K562 (cell line): ENCODE data around the gene BMP6. TPM values are rescaled to one million over a fixed set of nuclear protein-coding genes. Genes with fewer than 3 reads are reported as not detected.

Experiments used
- ARHGAP35 ChIP-seq: fragments of 450-650 bp; IDR thresholded peaks from 2 replicates; pipeline ENCODE4 v1.6.1; 2018; ENCODE audit not compliant: partially characterized antibody
- CHCHD3 ChIP-seq: fragments of 250-450 bp; sonication (Bioruptor Pico); IDR thresholded peaks from 2 replicates; pipeline ENCODE4 v2.1.2; 2022; ENCODE audit warnings: mild to moderate bottlenecking
- EP300 ChIP-seq: IDR thresholded peaks from 2 replicates; pipeline ENCODE4 v1.6.1; 2012; ENCODE audit warnings: low read length, improper control_type of control experiment
- GABPB1 ChIP-seq: sonication (generic); formaldehyde crosslinking; IDR thresholded peaks from 2 replicates; pipeline ENCODE4 v1.8.0; 2022; ENCODE audit warnings: mild to moderate bottlenecking, missing genetic modification reagents
- HES1 ChIP-seq: fragments of 450-650 bp; IDR thresholded peaks from 2 replicates; pipeline ENCODE4 v1.6.1; 2016; ENCODE audit warnings: low read depth, mild to moderate bottlenecking, moderate library complexity
- HLTF ChIP-seq: fragments of 450-650 bp; IDR thresholded peaks from 2 replicates; pipeline ENCODE4 v1.6.1; 2016
- LARP7 ChIP-seq: fragments of 450-650 bp; IDR thresholded peaks from 2 replicates; pipeline ENCODE4 v1.6.1; 2016
- MAZ ChIP-seq, 2 experiments: fragments of 450-650 bp in 1 of 2; sonication (generic) in 1 of 2; formaldehyde crosslinking; IDR thresholded peaks in 1 of 2; conservative IDR thresholded peaks in 1 of 2; 2 replicates each; pipeline versions ENCODE4 v1.4.0 to v1.5.0; 2020; ENCODE audit warnings: mild to moderate bottlenecking in 1 of 2, missing genetic modification reagents in 1 of 2
- MEIS2 ChIP-seq: fragments of 450-650 bp; IDR thresholded peaks from 2 replicates; pipeline ENCODE4 v1.6.1; 2014; ENCODE audit warnings: mild to moderate bottlenecking; ENCODE audit not compliant: partially characterized antibody
- MTA3 ChIP-seq: fragments of 450-650 bp; formaldehyde crosslinking; IDR thresholded peaks from 2 replicates; pipeline ENCODE4 v1.6.1; 2017; ENCODE audit warnings: mild to moderate bottlenecking, borderline replicate concordance
- NFIX ChIP-seq: fragments of 250-450 bp; sonication (Bioruptor Pico); IDR thresholded peaks from 2 replicates; pipeline ENCODE4 v1.4.0; 2020; ENCODE audit warnings: low read depth, mild to moderate bottlenecking, moderate library complexity
- POLR2H ChIP-seq: IDR thresholded peaks from 2 replicates; pipeline ENCODE4 v1.6.1; 2016; ENCODE audit warnings: missing genetic modification characterization, low read depth, mild to moderate bottlenecking, control low read depth, missing compliant biosample characterization, moderate library complexity
- POU5F1 ChIP-seq: fragments of 150-350 bp; IDR thresholded peaks from 2 replicates; pipeline ENCODE4 v1.6.1; 2014; ENCODE audit warnings: borderline replicate concordance, low read length, low read depth, mild to moderate bottlenecking; ENCODE audit not compliant: partially characterized antibody
- RAD21 ChIP-seq, 2 experiments: fragments of 250-450 bp in 1 of 2; fragments of 450-650 bp in 1 of 2; sonication (Bioruptor Pico) in 1 of 2; formaldehyde crosslinking in 1 of 2; IDR thresholded peaks in 1 of 2; conservative IDR thresholded peaks in 1 of 2; 2 replicates each; pipeline versions ENCODE4 v1.4.0 to v1.8.0; 2020 to 2022; ENCODE audit warnings: mild to moderate bottlenecking in 2 of 2, moderate library complexity in 1 of 2
- RBM22 ChIP-seq: fragments of 200-400 bp; formaldehyde crosslinking; IDR thresholded peaks from 2 replicates; pipeline ENCODE4 v1.6.1; 2018; ENCODE audit warnings: low read length, low read depth; ENCODE audit not compliant: poor library complexity, severe bottlenecking
- SAP30 ChIP-seq: fragments of 200-600 bp; sonication (generic); IDR thresholded peaks from 2 replicates; pipeline ENCODE4 v1.6.1; 2012; ENCODE audit warnings: borderline replicate concordance, low read depth, mild to moderate bottlenecking, moderate library complexity, low read length, control low read depth, inconsistent platforms; ENCODE audit not compliant: insufficient read depth, poor library complexity, severe bottlenecking
- SNRNP70 ChIP-seq: fragments of 200-400 bp; formaldehyde crosslinking; optimal IDR thresholded peaks from 2 replicates; pipeline ENCODE3; 2017; ENCODE audit warnings: low read depth, low read length
- SREBF2 ChIP-seq: sonication (generic); formaldehyde crosslinking; IDR thresholded peaks from 2 replicates; pipeline ENCODE4 v1.4.0; 2020; ENCODE audit warnings: mild to moderate bottlenecking, missing genetic modification reagents
- TBP ChIP-seq: optimal IDR thresholded peaks from 2 replicates; pipeline ENCODE3; 2011; ENCODE audit warnings: low read depth, low read length, improper control_type of control experiment
- TCF7L2 ChIP-seq: fragments of 150-350 bp; IDR thresholded peaks from 2 replicates; pipeline ENCODE4 v1.6.1; 2016; ENCODE audit warnings: low read depth, mild to moderate bottlenecking, low read length, moderate library complexity
- TSC22D4 ChIP-seq: fragments of 450-650 bp; IDR thresholded peaks from 2 replicates; pipeline ENCODE4 v1.6.1; 2016; ENCODE audit warnings: missing genetic modification characterization, missing biosample characterization, control low read depth
- XRCC5 ChIP-seq: fragments of 200-400 bp; formaldehyde crosslinking; IDR thresholded peaks from 2 replicates; pipeline ENCODE4 v1.6.1; 2017; ENCODE audit warnings: low read depth, mild to moderate bottlenecking, low read length
- ZNF263 ChIP-seq: sonication (generic); formaldehyde crosslinking; IDR thresholded peaks from 2 replicates; pipeline ENCODE4 v1.8.0; 2022; ENCODE audit warnings: mild to moderate bottlenecking, missing genetic modification reagents, borderline replicate concordance
- ZNF277 ChIP-seq: fragments of 250-450 bp; sonication (Bioruptor Pico); IDR thresholded peaks from 2 replicates; pipeline ENCODE4 v1.8.0; 2022; ENCODE audit warnings: inconsistent platforms, mild to moderate bottlenecking, moderate library complexity, borderline replicate concordance
- ZNF584 ChIP-seq: fragments of 200-800 bp; sonication (Bioruptor generic); IDR thresholded peaks from 2 replicates; pipeline ENCODE4 v1.6.1; 2016; ENCODE audit warnings: low read depth, mild to moderate bottlenecking, missing genetic modification characterization, missing compliant biosample characterization
- polyA plus RNA-seq, 8 experiments: library from polyadenylated mRNA; depleted of rRNA in 4 of 8; stranded (reverse) in 5 of 8; unstranded in 3 of 8; fragments of >200 nt; fragmentation: Nextera tagmentation in 2 of 8; fragmentation: Illumina TruSeq in 1 of 8; extraction: Ambion mirVana in 2 of 8; extraction: Trizol in 1 of 8; gene quantifications; 2 replicates each; pipeline versions ENCODE4 v1.2.1 to v1.2.3, GENCODE V29; 2011 to 2014; ENCODE audit warnings: inconsistent platforms in 1 of 8, missing spikeins in 1 of 8
- total RNA-seq, 7 experiments: library from RNA; depleted of rRNA in 6 of 7; stranded (reverse); fragments of >200 nt in 6 of 7; fragmentation: Illumina TruSeq in 2 of 7; extraction: Trizol in 2 of 7; gene quantifications; 2 replicates each; pipeline versions ENCODE4 v1.2.1 to v1.2.3, GENCODE V29; 2011 to 2021; ENCODE audit warnings: low replicate concordance in 1 of 7

BMP6 gene
- total and polyA plus RNA-seq, 9 of the 15 experiments (the other 6 are each of a cell fraction or from before 2014, with no cell fraction given), result 0.01 to 0.13 (median 0.06) TPM; not detected in 3

- TF ChIP-seq SREBF2 (CRISPR knock-in tag) (no peak), RAD21 (CRISPR knock-in tag; conservative IDR thresholded peaks at IDR 0.05 in 1 of 2, IDR thresholded peaks at IDR 0.05 in 1 of 2) (no peak; a peak in 1 of 4 replicates), CHCHD3 (CRISPR knock-in tag) (no peak), POLR2H (tag) (peak; percentile 84), ARHGAP35 (no peak), GABPB1 (CRISPR knock-in tag) (peak; percentile 71; the same call in 1 of the 2 replicates), HLTF (no peak), TSC22D4 (tag) (no peak), RBM22 (no peak), POU5F1 (no peak), EP300 (peak; percentile 75), HES1 (no peak), SAP30 (no peak), TBP (no peak), TCF7L2 (no peak), ZNF277 (no peak), MTA3 (peak; percentile 66; the same call in 1 of the 2 replicates), MEIS2 (peak; percentile 82), XRCC5 (no peak), ZNF263 (CRISPR knock-in tag) (no peak), SNRNP70 (no peak), ZNF584 (CRISPR knock-in tag) (0 out of 2 replicates have a peak, but pooled peaks have one; percentile 11), NFIX (CRISPR knock-in tag) (no peak), MAZ (CRISPR knock-in tag; conservative IDR thresholded peaks at IDR 0.05 in 1 of 2, IDR thresholded peaks at IDR 0.05 in 1 of 2) (peak in 1 of 2 experiments; percentile 41; a peak in 1 of 4 replicates), LARP7 (no peak)
Measured at GRCh38 chr6:7697820-7698623, 27.9 kb upstream of the BMP6 start (continued).
